A673 (cell line): ENCODE results near the gene CCL17. TPM values are rescaled to one million over a fixed set of nuclear protein-coding genes. Genes with fewer than 3 reads are reported as not detected.

Source experiments
- BruUV-seq: library from RNA; stranded (reverse); fragments of 400-500 nt; replicated peaks from 2 replicates; lab custom pipeline; 2021; lab: Mats Ljungman, UMichigan
- CTCF ChIA-PET: fragments of 300-600 bp; sonication (Branson Sonifier 250); formaldehyde crosslinking; loops from one replicate; lab custom pipeline; 2022; ENCODE audit warnings: antibody characterized with exemption; lab: Charles Lee
- POLR2A ChIA-PET: fragments of 300-600 bp; sonication (Branson Sonifier 250); formaldehyde crosslinking; loops from one replicate; lab custom pipeline; 2022; ENCODE audit warnings: antibody characterized with exemption; ENCODE audit not compliant: low non-redundant PET; lab: Charles Lee
- DNase-seq: peaks from one replicate; pipeline ENCODE4 v3.0.0-alpha.2; 2015; ENCODE audit warnings: low spot score
- H3K27ac ChIP-seq: fragments of 200-600 bp; sonication (generic); 2 replicates; pipeline ENCODE4 v1.5.1; 2016; ENCODE audit warnings: mixed run types, low read depth, mild to moderate bottlenecking, mixed read lengths, antibody characterized with exemption, low read length; ENCODE audit not compliant: poor library complexity, severe bottlenecking
- H3K27me3 ChIP-seq: fragments of 200-600 bp; sonication (generic); replicated peaks from 2 replicates; pipeline ENCODE4 v1.6.1; 2017; ENCODE audit warnings: mixed run types, low read depth, mild to moderate bottlenecking, mixed read lengths, antibody characterized with exemption, low read length; ENCODE audit not compliant: insufficient read depth, poor library complexity
- H3K36me3 ChIP-seq: fragments of 200-600 bp; sonication (generic); 2 replicates; pipeline ENCODE4 v1.6.1; 2016; ENCODE audit warnings: mixed run types, mild to moderate bottlenecking, mixed read lengths, antibody characterized with exemption, low read length; ENCODE audit not compliant: insufficient read depth, poor library complexity, severe bottlenecking
- H3K4me1 ChIP-seq: fragments of 200-600 bp; sonication (generic); 2 replicates; pipeline ENCODE4 v1.6.1; 2017; ENCODE audit warnings: mixed run types, mild to moderate bottlenecking, mixed read lengths, antibody characterized with exemption, low read length; ENCODE audit not compliant: insufficient read depth, poor library complexity, severe bottlenecking
- H3K4me3 ChIP-seq: fragments of 200-600 bp; sonication (generic); 2 replicates; pipeline ENCODE4 v1.5.1; 2016; ENCODE audit warnings: low read depth, mixed run types, mild to moderate bottlenecking, mixed read lengths, low read length; ENCODE audit not compliant: poor library complexity, severe bottlenecking
- H3K9me3 ChIP-seq: fragments of 200-600 bp; sonication (generic); 2 replicates; pipeline ENCODE4 v1.6.1; 2016; ENCODE audit warnings: mixed run types, low read depth, mild to moderate bottlenecking, mixed read lengths, antibody characterized with exemption, low read length; ENCODE audit not compliant: poor library complexity, severe bottlenecking
- EZH2 ChIP-seq: fragments of 200-600 bp; sonication (generic); IDR thresholded peaks from 2 replicates; pipeline ENCODE4 v1.6.1; 2017; ENCODE audit warnings: borderline replicate concordance, low read depth, mild to moderate bottlenecking, mixed read lengths, antibody characterized with exemption, low read length; ENCODE audit not compliant: poor library complexity, severe bottlenecking
- intact Hi-C: fragments of 100-400 bp; cut with micrococcal nuclease; formaldehyde crosslinking; loops from one replicate; pipeline ENCODE4 v1.10.0; 2022; ENCODE audit not compliant: unreplicated experiment
- total RNA-seq: library from RNA; stranded (reverse); gene quantifications from 2 replicates; pipeline ENCODE4 v1.2.3, GENCODE V29; 2021
- TF ChIP-seq, protein P1 (sequence below): fragments of 300-800, 200-600 bp; sonication (generic); conservative IDR thresholded peaks from 2 replicates; pipeline ENCODE4 v1.5.1; 2017; ENCODE audit warnings: low read depth, mild to moderate bottlenecking, antibody characterized with exemption, low read length, moderate library complexity, mixed read lengths

Gene CCL17
- total RNA-seq, 1 experiment from 2014 or later: not detected

DNA sequence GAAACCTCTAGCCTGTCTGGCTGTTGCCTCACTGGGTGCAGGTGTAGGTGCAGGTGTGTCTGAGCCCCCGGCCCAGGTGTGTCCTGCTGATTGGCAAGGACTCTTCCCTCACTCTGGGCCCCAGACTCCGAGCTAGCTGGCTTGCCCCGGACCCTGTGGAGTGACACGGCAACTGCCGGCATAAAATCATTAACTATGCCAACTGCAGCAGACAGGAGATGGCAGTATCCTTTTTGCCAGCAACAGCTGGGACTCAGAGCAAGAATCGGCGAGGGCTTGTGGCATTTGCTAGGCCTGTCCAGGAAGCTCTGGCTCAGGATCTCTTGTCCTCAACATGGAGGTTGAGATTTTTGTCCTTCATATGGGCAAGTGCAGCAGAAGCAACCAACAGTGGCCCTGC is 21.8 kb downstream of the CCL17 start:
- POLR2A ChIA-PET: no interaction called here
- Histone ChIP-seq H3K4me1 (no peaks in the 10 kb centered on the region), H3K27me3 (no peaks in the 10 kb centered on the region), H3K27ac (no peak overlapping the region), H3K4me3 (no peak overlapping the region), H3K9me3 (no peaks in the 10 kb centered on the region), H3K36me3 (peaks cover 26% of the 10 kb centered on the region)
- CTCF ChIA-PET: no interaction called here
- intact Hi-C loops: no loop called here
- no peak for TF ChIP-seq EZH2
- TF ChIP-seq, protein P1, sequence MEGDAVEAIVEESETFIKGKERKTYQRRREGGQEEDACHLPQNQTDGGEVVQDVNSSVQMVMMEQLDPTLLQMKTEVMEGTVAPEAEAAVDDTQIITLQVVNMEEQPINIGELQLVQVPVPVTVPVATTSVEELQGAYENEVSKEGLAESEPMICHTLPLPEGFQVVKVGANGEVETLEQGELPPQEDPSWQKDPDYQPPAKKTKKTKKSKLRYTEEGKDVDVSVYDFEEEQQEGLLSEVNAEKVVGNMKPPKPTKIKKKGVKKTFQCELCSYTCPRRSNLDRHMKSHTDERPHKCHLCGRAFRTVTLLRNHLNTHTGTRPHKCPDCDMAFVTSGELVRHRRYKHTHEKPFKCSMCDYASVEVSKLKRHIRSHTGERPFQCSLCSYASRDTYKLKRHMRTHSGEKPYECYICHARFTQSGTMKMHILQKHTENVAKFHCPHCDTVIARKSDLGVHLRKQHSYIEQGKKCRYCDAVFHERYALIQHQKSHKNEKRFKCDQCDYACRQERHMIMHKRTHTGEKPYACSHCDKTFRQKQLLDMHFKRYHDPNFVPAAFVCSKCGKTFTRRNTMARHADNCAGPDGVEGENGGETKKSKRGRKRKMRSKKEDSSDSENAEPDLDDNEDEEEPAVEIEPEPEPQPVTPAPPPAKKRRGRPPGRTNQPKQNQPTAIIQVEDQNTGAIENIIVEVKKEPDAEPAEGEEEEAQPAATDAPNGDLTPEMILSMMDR: no peak
- no TSS peak for BruUV-seq
- no peak for DNase-seq

DNA sequence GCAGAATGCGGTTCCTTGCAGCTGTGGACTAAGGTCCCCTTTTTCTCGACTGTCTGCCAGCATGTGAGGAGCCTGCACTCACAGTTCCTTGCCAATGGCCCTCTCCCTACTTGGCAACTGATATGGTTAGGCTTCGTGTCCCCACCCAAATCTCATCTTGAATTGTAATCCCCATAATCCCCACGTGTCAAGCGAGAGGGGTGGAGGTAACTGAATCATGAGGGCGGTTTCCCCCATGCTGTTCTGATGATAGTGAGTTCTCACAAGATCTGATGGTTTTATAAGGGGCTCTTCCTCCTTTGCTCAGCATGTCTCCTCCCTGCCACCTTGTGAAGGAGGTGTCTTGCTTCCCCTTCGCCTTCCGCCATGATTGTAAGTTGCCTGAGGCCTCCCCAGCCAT is 22.7 kb downstream of the CCL17 start:
- no peaks in the 10 kb centered on the region for H3K9me3 ChIP-seq
- no peak overlapping the region for H3K4me3 ChIP-seq
- BruUV-seq: no TSS peak
- no peak overlapping the region for H3K27ac ChIP-seq
- ChIA-PET POLR2A (no interaction called here), CTCF (interaction anchor here (0.7 kb wide), 1 partner anchor 142 kb away, joined by 4 read pairs; no protein-coding TSS in a partner anchor)
- H3K36me3 ChIP-seq: peaks cover 35% of the 10 kb centered on the region
- TF ChIP-seq EZH2: no peak
- TF ChIP-seq, protein P1: no peak
- intact Hi-C loops: no loop called here
- no peaks in the 10 kb centered on the region for H3K27me3 ChIP-seq
- H3K4me1 ChIP-seq: no peaks in the 10 kb centered on the region
- DNase-seq: no peak

DNA sequence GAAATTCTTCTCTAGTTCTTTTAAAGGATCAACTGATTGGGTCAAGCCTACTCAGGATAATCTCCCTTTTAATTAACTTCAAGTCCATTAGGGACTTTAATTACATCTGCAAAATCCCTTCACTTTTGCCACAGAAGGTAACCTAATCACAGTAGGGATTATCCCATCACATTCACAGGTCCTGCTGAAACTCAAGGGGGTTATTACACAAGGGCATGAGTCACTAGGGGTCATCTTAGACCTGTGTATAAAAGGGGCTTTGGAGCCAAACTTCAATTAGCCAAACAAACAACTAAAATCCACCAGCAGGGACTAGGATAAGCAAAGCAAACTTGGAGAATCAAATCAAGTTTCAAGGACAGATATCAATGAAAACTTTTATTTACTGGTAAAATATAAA is 23.3 kb downstream of the CCL17 start:
- DNase-seq: no peak
- POLR2A ChIA-PET: no interaction called here

More for the DNA sequence above, 23.3 kb downstream of the CCL17 start:
- TF ChIP-seq, protein P1: no peak
- no peak for TF ChIP-seq EZH2
- no TSS peak for BruUV-seq
- Histone ChIP-seq H3K9me3 (no peaks in the 10 kb centered on the region), H3K27ac (no peak overlapping the region), H3K4me1 (no peaks in the 10 kb centered on the region), H3K36me3 (peaks cover 41% of the 10 kb centered on the region), H3K27me3 (no peaks in the 10 kb centered on the region), H3K4me3 (no peak overlapping the region)
- CTCF ChIA-PET: no interaction called here
- intact Hi-C loops: no loop called here
